OCI-LY7 (cell line): ENCODE data around the gene GNG7.

Source experiments
- CTCF ChIP-seq: fragments of 200-600 bp; sonication (generic); conservative IDR thresholded peaks from 2 replicates; pipeline ENCODE4 v1.5.1; 2014; ENCODE audit warnings: mild to moderate bottlenecking, antibody characterized with exemption, low read length, moderate library complexity, mixed read lengths
- EZH2phosphoT487 ChIP-seq: fragments of 200-600 bp; sonication (generic); IDR thresholded peaks from 2 replicates; pipeline ENCODE4 v1.6.1; 2018; ENCODE audit warnings: low read depth, borderline replicate concordance, mild to moderate bottlenecking, mixed run types, antibody characterized with exemption, low read length, moderate library complexity, mixed read lengths

DNA sequence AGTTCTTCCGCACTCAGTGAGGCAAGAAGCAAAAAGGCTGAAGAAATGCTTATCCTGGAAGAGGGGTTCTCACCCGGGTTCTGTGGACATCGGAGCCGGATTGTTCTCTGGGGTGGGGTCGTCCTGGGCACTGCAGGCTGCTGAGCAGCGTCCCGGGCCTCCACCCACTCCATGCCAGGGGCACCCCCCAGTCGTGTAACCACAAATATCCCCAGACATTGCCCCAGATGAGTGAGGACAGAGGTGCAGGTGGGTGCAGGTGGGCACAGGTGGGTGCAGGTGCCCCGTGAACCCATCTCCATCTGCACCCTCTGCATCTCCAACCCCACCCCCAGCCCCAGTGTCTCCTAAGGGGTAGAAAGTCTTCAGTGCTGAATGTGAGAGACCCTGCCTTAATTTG, 67.5 kb downstream of the GNG7 start:
- TF ChIP-seq CTCF (no peak), EZH2phosphoT487 (no peak)
